Neural progenitor cell (in vitro differentiated cells): ENCODE results near the gene RACGAP1. TPM values are rescaled to one million over a fixed set of nuclear protein-coding genes. Genes with fewer than 3 reads are reported as not detected.

ENCODE experiments used
- DNase-seq: peaks from one replicate; pipeline ENCODE4 v3.0.0-alpha.2; 2016; ENCODE audit warnings: low spot score
- H2AFZ ChIP-seq: fragments of 200-600 bp; sonication (generic); replicated peaks from 2 replicates; pipeline ENCODE4 v1.6.1; 2016; ENCODE audit warnings: antibody characterized with exemption
- H3F3A ChIP-seq: fragments of 200-600 bp; sonication (generic); 2 replicates; pipeline ENCODE4 v1.6.1; 2016; ENCODE audit warnings: antibody characterized with exemption, low read depth
- H3K27ac ChIP-seq: fragments of 200-600 bp; sonication (generic); 2 replicates; pipeline ENCODE4 v1.5.1; 2016; ENCODE audit warnings: mild to moderate bottlenecking
- H3K27me3 ChIP-seq: fragments of 200-600 bp; sonication (generic); 2 replicates; pipeline ENCODE4 v1.6.1; 2016; ENCODE audit warnings: mild to moderate bottlenecking, moderate library complexity
- H3K36me3 ChIP-seq: fragments of 200-600 bp; sonication (generic); 2 replicates; pipeline ENCODE4 v1.5.1; 2016
- H3K4me1 ChIP-seq: fragments of 200-600 bp; sonication (generic); 2 replicates; pipeline ENCODE4 v1.6.1; 2016; ENCODE audit warnings: mixed run types
- H3K4me2 ChIP-seq: fragments of 200-600 bp; sonication (generic); 2 replicates; pipeline ENCODE4 v1.6.1; 2016
- H3K4me3 ChIP-seq: fragments of 200-600 bp; sonication (generic); 2 replicates; pipeline ENCODE4 v1.5.1; 2016
- H3K79me2 ChIP-seq: fragments of 200-600 bp; sonication (generic); 2 replicates; pipeline ENCODE4 v1.6.1; 2016; ENCODE audit warnings: low read depth
- H3K9ac ChIP-seq: fragments of 200-600 bp; sonication (generic); 2 replicates; pipeline ENCODE4 v1.6.1; 2016
- H3K9me3 ChIP-seq: fragments of 200-600 bp; sonication (generic); 2 replicates; pipeline ENCODE4 v1.5.1; 2016; ENCODE audit warnings: low read depth
- H4K20me1 ChIP-seq: fragments of 200-600 bp; sonication (generic); 2 replicates; pipeline ENCODE4 v1.6.1; 2016; ENCODE audit warnings: low read depth
- H3K27ac Mint-ChIP-seq: 3 replicates; pipeline ENCODE4 v1.8.0; 2021; ENCODE audit warnings: mixed read lengths
- H3K27me3 Mint-ChIP-seq: 2 replicates; pipeline ENCODE4 v1.8.0; 2022; ENCODE audit warnings: low read depth, mild to moderate bottlenecking, inconsistent platforms, moderate library complexity, mixed read lengths; ENCODE audit not compliant: insufficient read depth
- H3K36me3 Mint-ChIP-seq: 3 replicates; pipeline ENCODE4 v1.8.0; 2021; ENCODE audit warnings: mixed read lengths
- H3K4me1 Mint-ChIP-seq: 3 replicates; pipeline ENCODE4 v1.8.0; 2021; ENCODE audit warnings: mixed read lengths
- H3K4me3 Mint-ChIP-seq: 3 replicates; pipeline ENCODE4 v1.8.0; 2021; ENCODE audit warnings: mild to moderate bottlenecking, moderate library complexity, mixed read lengths
- H3K9me3 Mint-ChIP-seq: 3 replicates; pipeline ENCODE4 v1.8.0; 2020; ENCODE audit warnings: mixed read lengths
- CTCF ChIP-seq: fragments of 200-600 bp; sonication (generic); IDR thresholded peaks from 2 replicates; pipeline ENCODE4 v1.5.1; 2017; ENCODE audit warnings: antibody characterized with exemption, mild to moderate bottlenecking
- EZH2 ChIP-seq: fragments of 200-600 bp; sonication (generic); IDR thresholded peaks from 2 replicates; pipeline ENCODE4 v1.6.1; 2017; ENCODE audit warnings: antibody characterized with exemption, mild to moderate bottlenecking, moderate library complexity
- EZH2phosphoT487 ChIP-seq: fragments of 200-600 bp; sonication (generic); IDR thresholded peaks from 2 replicates; pipeline ENCODE4 v1.6.1; 2017; ENCODE audit warnings: antibody characterized with exemption
- total RNA-seq: library from RNA; depleted of rRNA; stranded (reverse); fragments of >200 nt; gene quantifications from 2 replicates; pipeline ENCODE4 v1.2.3, GENCODE V29; 2015; ENCODE audit warnings: low replicate concordance

Gene RACGAP1
- total RNA-seq, 1 donor from 2014 or later: 149 TPM

GRCh38 chr12:50069069-50069468 is 43.8 kb upstream of the RACGAP1 start:
- peaks cover 3% of the 10 kb centered on the region for H3K36me3 Mint-ChIP-seq
- H3K4me3 Mint-ChIP-seq: no peak overlapping the region
- H3K27me3 ChIP-seq: no peaks in the 10 kb centered on the region

DNA sequence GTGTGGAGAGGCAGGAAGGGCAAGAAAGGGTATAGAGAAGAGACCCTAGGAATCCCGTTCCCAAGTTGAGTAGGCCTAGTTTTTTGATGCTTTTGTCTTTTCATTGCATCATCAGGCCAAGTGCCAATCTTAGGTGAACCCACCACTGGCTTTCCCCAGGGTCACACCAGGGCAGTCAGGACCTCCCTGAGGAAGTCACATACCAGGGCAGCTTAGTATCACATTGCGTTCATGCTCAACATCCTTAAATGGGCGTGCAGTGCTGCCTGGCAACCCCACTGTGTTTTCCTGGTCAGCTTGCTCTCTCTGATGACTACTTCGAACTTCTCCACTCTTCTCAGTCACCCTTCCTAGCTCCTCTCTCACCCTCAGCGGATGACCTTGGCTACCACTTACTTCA is 41.1 kb upstream of the RACGAP1 start:
- no peaks in the 10 kb centered on the region for H3K4me1 ChIP-seq
- no peak overlapping the region for H3K4me3 Mint-ChIP-seq

More at GRCh38 chr12:50069069-50069468, 43.8 kb upstream of the RACGAP1 start:
- H3K4me2 ChIP-seq: no peak overlapping the region
- H3K27ac ChIP-seq: no peak overlapping the region
- H3K79me2 ChIP-seq: no peaks in the 10 kb centered on the region
- Mint-ChIP-seq H3K9me3 (no peaks in the 10 kb centered on the region), H3K27ac (no peak overlapping the region), H3K4me1 (peaks cover 19% of the 10 kb centered on the region), H3K27me3 (peaks cover 7% of the 10 kb centered on the region)
- H3K9me3 ChIP-seq: no peaks in the 10 kb centered on the region
- H3K36me3 ChIP-seq: no peaks in the 10 kb centered on the region
- no peak for TF ChIP-seq EZH2phosphoT487
- TF ChIP-seq EZH2: no peak
- TF ChIP-seq CTCF: no peak
- no peak overlapping the region for H3K9ac ChIP-seq
- DNase-seq: no peak
- no peaks in the 10 kb centered on the region for H3K4me1 ChIP-seq
- no peaks in the 10 kb centered on the region for H4K20me1 ChIP-seq
- H3K4me3 ChIP-seq: no peak overlapping the region
- H2AFZ ChIP-seq: no peak overlapping the region
- H3F3A ChIP-seq: no peaks in the 10 kb centered on the region

DNA sequence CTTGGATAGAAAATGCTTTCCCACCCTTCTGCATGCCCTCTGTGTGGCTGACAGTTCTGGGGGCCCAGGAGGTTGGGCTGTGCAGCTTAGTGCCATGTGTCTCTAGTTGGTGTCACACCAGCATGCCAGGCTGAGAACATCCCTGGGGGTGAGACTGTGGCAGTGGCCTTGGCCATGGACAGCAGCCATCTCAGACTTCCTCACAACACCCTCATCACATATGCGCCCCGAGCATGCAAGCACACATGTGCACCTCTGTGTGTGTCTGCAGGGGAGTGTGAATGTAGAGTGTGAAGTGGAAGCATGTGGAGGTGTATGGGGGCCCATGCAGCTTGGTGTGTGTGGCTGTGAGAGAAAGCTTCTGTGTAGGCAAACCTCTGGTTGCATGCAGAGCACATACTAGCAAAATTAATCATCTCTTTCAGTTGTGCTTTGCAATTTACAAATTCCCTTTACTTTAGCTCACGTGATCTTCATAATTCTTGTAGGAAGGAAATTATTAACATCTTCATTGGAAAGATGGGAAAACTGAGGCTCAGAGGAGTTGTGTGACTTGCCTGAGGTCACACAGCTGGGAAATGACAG is 40.5 kb upstream of the RACGAP1 start:
- no peak overlapping the region for H3K27ac ChIP-seq
- peaks cover 9% of the 10 kb centered on the region for H3K27me3 ChIP-seq
- H3K36me3 Mint-ChIP-seq: peaks cover 4% of the 10 kb centered on the region
- H3K4me3 Mint-ChIP-seq: no peak overlapping the region
- peaks cover 7% of the 10 kb centered on the region for H3K27me3 Mint-ChIP-seq
- no peaks in the 10 kb centered on the region for H3K36me3 ChIP-seq
- H3F3A ChIP-seq: no peaks in the 10 kb centered on the region
- H3K4me2 ChIP-seq: no peak overlapping the region
- H3K9ac ChIP-seq: no peak overlapping the region
- TF ChIP-seq EZH2phosphoT487 (no peak), CTCF (no peak), EZH2 (no peak)
- no peaks in the 10 kb centered on the region for H3K4me1 ChIP-seq
- no peak overlapping the region for H3K4me3 ChIP-seq
- DNase-seq: no peak
- H3K9me3 ChIP-seq: no peaks in the 10 kb centered on the region
- peaks cover 8% of the 10 kb centered on the region for H3K4me1 Mint-ChIP-seq
- H3K9me3 Mint-ChIP-seq: no peaks in the 10 kb centered on the region
- H2AFZ ChIP-seq: no peak overlapping the region
- H3K79me2 ChIP-seq: no peaks in the 10 kb centered on the region
- H4K20me1 ChIP-seq: no peaks in the 10 kb centered on the region
- H3K27ac Mint-ChIP-seq: no peak overlapping the region

More for the DNA sequence above, 41.1 kb upstream of the RACGAP1 start:
- no peak for TF ChIP-seq EZH2phosphoT487
- no peak for TF ChIP-seq CTCF
- no peak for TF ChIP-seq EZH2
- Histone ChIP-seq H3K27ac (no peak overlapping the region), H3K9ac (no peak overlapping the region), H3K79me2 (no peaks in the 10 kb centered on the region), H3K36me3 (no peaks in the 10 kb centered on the region), H3K9me3 (no peaks in the 10 kb centered on the region), H4K20me1 (no peaks in the 10 kb centered on the region), H3K27me3 (peaks cover 3% of the 10 kb centered on the region), H2AFZ (no peak overlapping the region), H3K4me3 (no peak overlapping the region), H3K4me2 (no peak overlapping the region), H3F3A (no peaks in the 10 kb centered on the region)
- Mint-ChIP-seq H3K4me1 (peaks cover 10% of the 10 kb centered on the region), H3K36me3 (peaks cover 4% of the 10 kb centered on the region), H3K27ac (no peak overlapping the region), H3K27me3 (peaks cover 7% of the 10 kb centered on the region), H3K9me3 (no peaks in the 10 kb centered on the region)
- peak; percentile 66 for DNase-seq
